NB4 (cell line): ENCODE measurements around the gene IMP4.

Experiments
- CTCF ChIP-seq: IDR thresholded peaks from one replicate; pipeline ENCODE4 v1.5.1; 2012; ENCODE audit warnings: low read depth, low read length
- MAX ChIP-seq: IDR thresholded peaks from 2 replicates; pipeline ENCODE4 v1.6.1; 2011; ENCODE audit warnings: low read depth, low read length
- POLR2A ChIP-seq: IDR thresholded peaks from 2 replicates; pipeline ENCODE4 v1.6.1; 2011; ENCODE audit warnings: mild to moderate bottlenecking; ENCODE audit not compliant: insufficient read length; ENCODE audit errors: extremely low read depth

GRCh38 chr2:130339885-130340745, 2.6 kb upstream of the IMP4 start:
- no peak for TF ChIP-seq CTCF
- no peak for TF ChIP-seq POLR2A
- no peak for TF ChIP-seq MAX
